NCI-H748 treated with DMSO at 0.1 percent for 48 hours (cell line): ENCODE data around the gene BMPR1A.

ENCODE experiments used
- DNase-seq: peaks from one replicate; lab custom pipeline; 2025; lab: John Stamatoyannopoulos, UW

The BMPR1A gene

GRCh38 chr10:86765548-86765947 lies 9.1 kb downstream of the BMPR1A start:
- DNase-seq, result no peak

DNA sequence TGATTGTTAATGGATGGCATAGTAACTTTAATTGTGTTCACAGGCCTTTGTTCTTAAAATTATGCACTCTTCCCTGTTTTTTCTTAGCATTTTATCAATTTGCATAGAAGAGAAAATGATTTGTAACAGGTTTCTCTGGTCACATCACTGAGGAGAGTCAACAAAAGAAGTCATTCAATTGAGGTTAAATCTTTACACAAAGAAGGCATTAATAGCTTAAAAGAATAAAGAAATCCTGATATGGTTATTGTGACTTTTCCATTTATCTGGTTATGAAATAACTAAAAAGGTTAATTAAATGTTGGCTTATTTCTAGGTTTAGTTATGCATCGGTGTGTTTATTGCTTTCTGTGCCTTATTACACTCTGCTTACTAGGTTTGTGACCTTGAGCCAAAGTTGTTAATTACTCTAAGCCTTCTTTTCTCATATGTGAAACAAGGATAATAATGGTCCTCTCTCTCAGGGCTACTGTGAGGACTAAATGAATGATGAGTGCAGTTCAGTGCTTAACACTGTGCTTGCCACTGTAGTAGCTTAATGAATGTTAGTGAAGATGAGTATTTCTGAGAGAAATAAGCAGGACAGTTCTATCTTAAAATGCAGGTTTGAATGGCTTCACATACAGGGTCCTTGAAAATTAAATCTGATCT lies 12.1 kb downstream of the BMPR1A start:
- DNase-seq, result no peak

DNA sequence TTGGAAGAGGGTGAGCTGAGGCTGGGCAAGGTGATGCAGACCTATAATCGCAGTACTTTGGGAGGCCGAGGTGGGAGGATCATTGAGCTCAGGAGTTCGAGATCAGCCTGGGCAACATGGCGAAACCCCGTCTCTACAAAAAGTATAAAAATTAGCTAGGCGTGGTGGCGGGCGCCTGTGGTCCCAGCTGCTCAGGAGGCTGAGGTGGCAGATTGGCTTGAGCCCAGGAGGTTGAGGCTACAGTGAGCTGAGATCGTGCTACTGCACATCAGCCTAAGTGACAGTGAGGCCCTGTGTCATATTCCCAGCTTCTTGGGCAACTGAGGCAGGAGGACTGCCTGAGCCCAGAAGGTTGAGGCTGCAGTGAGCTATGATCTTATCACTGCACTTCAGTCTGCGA lies 13.6 kb downstream of the BMPR1A start:
- DNase-seq, result no peak

DNA sequence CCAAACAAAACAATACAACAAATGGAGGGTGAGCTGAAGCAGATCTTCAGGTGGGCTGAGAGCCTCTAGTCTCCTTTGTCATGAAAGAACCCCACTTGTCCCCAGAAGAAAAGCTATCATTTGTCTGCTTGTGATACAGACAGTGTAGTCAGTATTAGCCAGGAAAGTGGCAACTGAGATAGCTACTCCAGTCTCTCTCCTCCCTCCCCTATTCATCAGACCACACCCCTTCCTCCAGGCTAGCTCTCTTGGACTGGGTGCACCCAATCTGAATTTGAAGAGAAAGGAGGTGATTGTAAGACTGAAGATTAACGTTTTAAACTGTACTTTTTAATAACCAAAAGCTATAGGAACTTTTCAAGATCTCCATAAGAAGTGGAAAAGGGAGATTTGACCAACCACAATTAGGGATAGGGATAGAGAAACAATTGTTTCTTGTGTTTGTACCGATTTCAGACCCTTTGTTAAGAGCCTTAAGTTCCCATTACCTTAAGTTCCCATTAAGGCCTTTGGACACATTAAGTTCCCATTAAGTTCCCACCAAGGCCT lies 14.1 kb downstream of the BMPR1A start:
- DNase-seq, result no peak

DNA sequence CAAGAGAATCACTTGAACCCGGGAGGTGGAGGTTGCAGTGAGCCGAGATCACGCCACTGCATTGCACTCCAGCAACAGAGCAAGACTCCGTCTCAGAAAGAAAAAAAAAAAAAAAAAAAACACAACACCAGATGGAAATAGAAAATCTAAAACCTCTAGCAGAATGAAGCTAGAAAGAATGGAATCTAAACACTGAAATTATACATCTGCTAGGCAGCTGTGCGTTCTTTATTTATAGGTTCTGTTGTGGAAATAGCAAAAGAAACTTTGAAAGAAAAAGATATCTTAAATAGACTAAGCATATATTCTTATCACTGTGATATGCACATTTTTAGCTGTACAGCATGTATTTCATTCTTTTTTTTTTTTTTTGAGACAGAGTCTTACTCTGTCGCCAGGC lies 17.1 kb downstream of the BMPR1A start:
- no peak for DNase-seq

- DNase-seq, result no peak
Measured at GRCh38 chr10:86775056-86775869, 18.8 kb downstream of the BMPR1A start.

GRCh38 chr10:86775870-86776180 lies 19.4 kb downstream of the BMPR1A start:
- no peak for DNase-seq

DNA sequence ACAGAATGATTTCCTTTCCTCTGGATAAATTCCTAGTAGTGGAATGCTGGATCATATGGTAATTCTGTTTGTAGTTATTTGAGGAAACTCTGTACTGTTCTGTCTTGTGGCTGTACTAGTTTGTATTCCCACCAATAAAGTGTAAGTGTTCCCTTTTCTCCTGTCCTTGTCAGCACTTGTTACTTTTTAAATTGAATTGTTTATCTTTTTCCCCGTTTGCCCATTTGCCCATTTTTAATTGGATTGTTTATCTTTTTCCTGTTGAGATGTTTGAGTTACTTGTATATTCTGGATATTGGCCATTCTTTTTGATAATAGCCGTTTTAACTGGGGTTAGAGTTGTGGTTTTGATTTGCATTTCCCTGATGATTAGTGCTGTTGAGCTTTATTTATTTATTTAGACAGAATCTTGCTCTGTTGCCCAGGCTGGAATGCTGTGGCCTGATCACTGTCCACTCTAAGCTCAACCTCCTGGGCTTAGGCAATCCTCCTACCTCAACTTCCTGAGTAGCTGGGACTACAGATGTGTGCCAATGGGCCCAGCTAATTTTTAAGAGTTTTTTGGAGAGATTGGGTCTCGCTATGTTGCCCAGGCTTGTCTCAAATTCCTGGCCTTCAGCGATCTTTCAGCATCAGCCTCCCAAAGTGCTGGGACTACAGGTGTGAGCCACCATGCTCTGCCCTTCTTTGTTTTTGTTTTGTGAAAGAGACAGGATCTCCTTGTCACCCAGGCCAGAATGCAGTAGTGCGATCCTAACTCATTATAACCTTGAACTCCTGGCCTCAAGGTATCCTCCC lies 23.0 kb downstream of the BMPR1A start:
- no peak for DNase-seq

GRCh38 chr10:86782701-86783418 lies 26.4 kb downstream of the BMPR1A start:
- DNase-seq, result no peak

DNA sequence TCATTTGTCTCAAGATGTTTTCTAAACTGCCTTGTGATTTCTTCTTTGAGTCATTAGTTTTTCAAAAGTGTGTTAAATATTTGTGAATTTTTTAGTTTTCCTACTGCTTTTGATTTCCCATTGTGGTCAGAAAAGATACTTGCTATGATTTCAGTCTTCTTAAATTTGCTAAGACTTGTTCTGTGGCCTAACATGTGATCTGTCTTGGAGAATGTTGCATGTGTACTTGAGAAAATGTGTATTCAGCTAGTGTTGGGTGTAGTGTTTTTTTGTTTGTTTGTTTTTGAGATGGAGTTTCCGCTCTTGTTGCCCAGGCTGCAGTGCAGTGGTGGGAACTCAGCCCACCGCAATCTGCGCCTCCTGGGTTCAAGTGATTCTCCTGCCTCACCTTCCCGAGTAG lies 28.6 kb downstream of the BMPR1A start:
- DNase-seq, result no peak

DNA sequence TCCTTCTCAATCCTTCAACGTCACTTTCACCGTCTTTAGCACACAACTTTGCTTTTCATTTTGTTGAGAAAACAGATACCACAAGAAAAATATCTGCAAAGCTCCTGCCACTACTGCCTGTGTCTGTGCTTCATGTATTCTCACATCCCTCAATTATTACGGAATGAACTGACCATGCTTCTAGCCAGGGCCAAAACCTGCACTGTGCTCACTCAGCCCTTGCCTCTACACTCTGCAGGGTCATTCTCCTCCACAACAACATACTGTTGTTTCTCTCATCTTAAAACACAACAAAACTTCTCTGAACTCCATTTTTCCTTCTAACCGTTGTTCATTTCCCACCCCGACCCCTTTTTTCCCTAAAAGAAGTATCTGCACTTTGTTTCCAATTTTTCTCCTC lies 29.5 kb downstream of the BMPR1A start:
- no peak for DNase-seq

- no peak for DNase-seq
Measured at GRCh38 chr10:86786368-86786767, 29.9 kb downstream of the BMPR1A start.

DNA sequence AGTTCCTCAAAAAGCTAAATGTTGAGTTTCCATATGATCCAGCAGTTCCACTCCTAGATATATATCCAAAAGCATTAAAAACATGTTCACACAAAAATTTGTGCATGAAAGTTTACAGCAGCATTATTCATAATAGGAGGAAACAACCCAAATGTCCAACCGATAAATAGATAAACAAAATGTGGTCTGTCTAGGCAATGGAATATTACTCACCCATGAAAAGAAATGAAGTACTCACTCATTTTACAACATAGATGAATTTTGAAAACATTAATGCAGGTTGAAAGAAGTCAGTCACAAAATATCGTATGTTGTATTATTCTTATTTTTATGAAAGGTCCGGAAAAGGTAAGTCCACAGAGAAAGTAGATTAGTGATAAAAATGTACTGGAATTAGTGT lies 34.0 kb downstream of the BMPR1A start:
- DNase-seq, result no peak

GRCh38 chr10:86792461-86793167 lies 36.2 kb downstream of the BMPR1A start:
- no peak for DNase-seq

- no peak for DNase-seq
Measured at GRCh38 chr10:86793696-86794095, 37.3 kb downstream of the BMPR1A start.

DNA sequence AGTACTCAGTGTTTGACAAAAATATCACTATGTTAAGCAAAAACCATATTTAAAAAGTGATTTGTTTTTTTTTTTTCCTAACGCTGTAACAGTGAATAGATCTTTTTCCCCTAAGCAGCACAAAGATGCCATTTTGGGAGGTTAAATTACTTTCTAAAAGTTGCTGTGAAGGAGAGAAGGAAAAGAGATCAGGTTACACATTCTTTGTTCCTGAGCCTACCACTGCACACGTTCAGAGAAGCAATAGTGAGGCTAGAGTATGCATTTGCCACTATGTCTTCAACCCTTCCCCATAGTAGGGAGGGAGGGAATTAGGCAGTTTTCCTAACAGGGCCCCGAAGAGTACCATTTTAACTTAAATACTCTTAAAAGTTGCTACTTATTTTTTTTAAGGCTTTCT lies 38.9 kb downstream of the BMPR1A start:
- DNase-seq, result no peak

DNA sequence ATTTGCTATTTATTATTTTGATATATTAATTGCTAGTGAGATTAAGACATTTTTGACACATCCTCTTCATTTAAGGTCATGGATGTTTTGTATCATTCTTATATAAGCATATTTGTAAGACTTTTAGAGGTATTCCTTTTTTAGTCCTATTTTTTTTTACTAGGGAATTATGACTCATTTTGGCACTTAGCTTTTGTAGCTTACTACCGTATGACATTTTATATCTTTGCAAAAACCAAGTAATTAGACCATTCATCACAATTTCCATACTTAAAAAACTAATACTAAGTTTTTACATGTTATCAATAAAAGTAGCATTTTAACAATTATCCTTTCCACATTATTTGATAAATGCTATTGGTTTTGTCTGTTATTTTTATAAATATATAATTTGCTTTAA lies 41.6 kb downstream of the BMPR1A start:
- DNase-seq, result no peak

- DNase-seq, result no peak
Measured at GRCh38 chr10:86798611-86799010, 42.2 kb downstream of the BMPR1A start.

- no peak for DNase-seq
Measured at GRCh38 chr10:86799188-86799845, 42.9 kb downstream of the BMPR1A start.

- no peak for DNase-seq
Measured at GRCh38 chr10:86801995-86802394, 45.6 kb downstream of the BMPR1A start.
